ENCODE measurements around the gene DRC1. TPM values are rescaled to one million over a fixed set of nuclear protein-coding genes. Genes with fewer than 3 reads are reported as not detected.
"Not testable (repeated sequence)": the region's sequence is repeated elsewhere in the genome, so short reads cannot be mapped to it uniquely, and the experiment has no call there.

Gene DRC1
- total RNA-seq, 1 donor from 2014 or later: not detected

- H3K4me3 Mint-ChIP-seq; intact Hi-C loops (cut with micrococcal nuclease); DNase-seq (ENCODE audit: low spot score); H3K9me3 Mint-ChIP-seq; H3K4me1 Mint-ChIP-seq (ENCODE audit: low read depth); H3K27ac Mint-ChIP-seq; H3K27me3 Mint-ChIP-seq (ENCODE audit: insufficient read depth): not testable (repeated sequence)
- H3K36me3 Mint-ChIP-seq (ENCODE audit: low read depth): peaks cover 39% of the 10 kb centered on the region
These were observed 30.8 kb upstream of the DRC1 start for GRCh38 chr2:26370909-26371308.

GRCh38 chr2:26376799-26377198, 24.9 kb upstream of the DRC1 start:
- Mint-ChIP-seq H3K9me3 (no peaks in the 10 kb centered on the region), H3K36me3 (ENCODE audit: low read depth) (peaks cover 51% of the 10 kb centered on the region), H3K27ac (peak overlapping the region; percentile 62), H3K27me3 (ENCODE audit: insufficient read depth) (no peaks in the 10 kb centered on the region), H3K4me3 (peak overlapping the region; percentile 30), H3K4me1 (ENCODE audit: low read depth) (peaks cover 30% of the 10 kb centered on the region)
- intact Hi-C loops (cut with micrococcal nuclease): no loop called here
- DNase-seq (ENCODE audit: low spot score): no peak

GRCh38 chr2:26380281-26380680, 21.4 kb upstream of the DRC1 start:
- Mint-ChIP-seq H3K4me3 (no peak overlapping the region), H3K27me3 (ENCODE audit: insufficient read depth) (no peaks in the 10 kb centered on the region), H3K27ac (no peak overlapping the region), H3K9me3 (no peaks in the 10 kb centered on the region), H3K4me1 (ENCODE audit: low read depth) (peaks cover 37% of the 10 kb centered on the region), H3K36me3 (ENCODE audit: low read depth) (peaks cover 44% of the 10 kb centered on the region)
- DNase-seq (ENCODE audit: low spot score): no peak
- intact Hi-C loops (cut with micrococcal nuclease): no loop called here

DNA sequence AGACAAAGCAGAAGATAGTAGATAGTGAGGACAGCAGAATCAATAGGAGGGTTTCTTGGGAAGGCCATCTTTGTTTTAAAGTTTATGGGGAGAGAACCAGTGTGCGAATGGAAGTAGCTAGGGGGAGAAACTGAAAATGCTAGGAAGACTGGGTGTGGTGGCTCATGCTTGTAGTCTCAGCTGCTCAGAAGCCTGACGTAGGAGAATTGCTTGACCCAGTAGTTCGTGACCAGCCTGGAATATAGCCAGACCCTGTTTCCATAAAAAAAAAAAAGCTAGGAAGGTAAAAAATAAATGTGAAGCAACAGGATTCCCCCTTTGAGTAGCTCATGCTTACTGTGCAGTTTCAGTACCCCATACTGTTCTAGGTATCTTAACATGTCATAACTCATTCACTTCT, 19.2 kb upstream of the DRC1 start:
- Mint-ChIP-seq H3K27ac (no peak overlapping the region), H3K36me3 (ENCODE audit: low read depth) (peaks cover 47% of the 10 kb centered on the region), H3K4me1 (ENCODE audit: low read depth) (peaks cover 25% of the 10 kb centered on the region), H3K4me3 (no peak overlapping the region), H3K9me3 (no peaks in the 10 kb centered on the region), H3K27me3 (ENCODE audit: insufficient read depth) (no peaks in the 10 kb centered on the region)
- DNase-seq (ENCODE audit: low spot score): no peak
- intact Hi-C loops (cut with micrococcal nuclease): no loop called here

- Mint-ChIP-seq H3K36me3 (ENCODE audit: low read depth) (peaks cover 34% of the 10 kb centered on the region), H3K9me3 (no peaks in the 10 kb centered on the region), H3K4me3 (no peak overlapping the region), H3K27ac (no peak overlapping the region), H3K4me1 (ENCODE audit: low read depth) (peaks cover 13% of the 10 kb centered on the region), H3K27me3 (ENCODE audit: insufficient read depth) (no peaks in the 10 kb centered on the region)
- no peak for DNase-seq (ENCODE audit: low spot score)
- intact Hi-C loops (cut with micrococcal nuclease): no loop called here
These were observed 17.5 kb upstream of the DRC1 start for GRCh38 chr2:26384183-26384582.

GRCh38 chr2:26384597-26384996, 17.1 kb upstream of the DRC1 start:
- Mint-ChIP-seq H3K4me3 (no peak overlapping the region), H3K27me3 (ENCODE audit: insufficient read depth) (no peaks in the 10 kb centered on the region), H3K36me3 (ENCODE audit: low read depth) (peaks cover 36% of the 10 kb centered on the region), H3K27ac (no peak overlapping the region), H3K9me3 (no peaks in the 10 kb centered on the region), H3K4me1 (ENCODE audit: low read depth) (peaks cover 13% of the 10 kb centered on the region)
- intact Hi-C loops (cut with micrococcal nuclease): no loop called here
- DNase-seq (ENCODE audit: low spot score): no peak

GRCh38 chr2:26387189-26387588, 14.5 kb upstream of the DRC1 start:
- DNase-seq (ENCODE audit: low spot score): no peak
- Mint-ChIP-seq H3K36me3 (ENCODE audit: low read depth) (peaks cover 35% of the 10 kb centered on the region), H3K4me3 (no peak overlapping the region), H3K27ac (no peak overlapping the region), H3K27me3 (ENCODE audit: insufficient read depth) (no peaks in the 10 kb centered on the region), H3K9me3 (no peaks in the 10 kb centered on the region), H3K4me1 (ENCODE audit: low read depth) (peaks cover 17% of the 10 kb centered on the region)
- intact Hi-C loops (cut with micrococcal nuclease): no loop called here

DNA sequence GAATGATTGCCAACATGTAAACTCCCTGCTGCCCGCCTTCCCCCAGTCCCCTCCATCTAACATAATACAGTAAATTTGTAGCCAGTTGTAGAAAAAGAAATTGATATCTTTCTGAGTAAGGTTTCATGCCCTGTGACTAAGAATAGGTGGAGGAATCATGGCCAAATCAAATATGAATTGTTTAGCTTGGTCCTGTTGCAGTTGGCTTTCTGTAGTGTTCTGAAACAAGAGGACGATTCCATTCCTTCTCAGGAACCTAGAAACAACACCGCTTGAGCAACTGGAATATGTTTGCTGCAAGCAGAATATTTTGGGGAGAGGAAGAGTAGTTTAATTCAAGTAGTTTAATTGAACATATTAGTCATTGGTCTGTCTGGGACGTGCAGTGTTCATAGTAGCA, 7.0 kb upstream of the DRC1 start:
- DNase-seq (ENCODE audit: low spot score): no peak
- Mint-ChIP-seq H3K4me1 (ENCODE audit: low read depth) (peaks cover 33% of the 10 kb centered on the region), H3K9me3 (no peaks in the 10 kb centered on the region), H3K4me3 (no peak overlapping the region), H3K27ac (no peak overlapping the region), H3K27me3 (ENCODE audit: insufficient read depth) (no peaks in the 10 kb centered on the region), H3K36me3 (ENCODE audit: low read depth) (peaks cover 22% of the 10 kb centered on the region)
- intact Hi-C loops (cut with micrococcal nuclease): no loop called here

DNA sequence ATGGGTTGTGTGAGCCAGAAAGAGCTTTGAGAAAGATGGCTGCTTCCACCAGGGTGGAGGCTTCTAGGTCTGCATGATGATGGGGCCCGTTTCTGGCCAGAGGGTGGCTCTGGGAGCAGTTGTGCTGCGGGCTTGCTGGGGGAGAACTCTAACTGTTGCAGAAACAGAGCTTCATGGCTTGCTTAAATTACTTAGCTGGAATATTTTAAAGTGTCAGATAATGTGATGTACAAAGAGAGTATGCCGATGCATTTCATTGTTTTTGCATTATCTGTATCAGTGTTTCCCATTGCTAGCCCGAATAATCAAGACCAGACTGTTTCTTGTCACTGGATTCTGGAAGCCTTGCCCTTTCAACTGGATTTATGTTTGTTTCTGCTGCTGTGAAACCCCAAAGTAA, 6.3 kb upstream of the DRC1 start:
- intact Hi-C loops (cut with micrococcal nuclease): no loop called here
- Mint-ChIP-seq H3K27me3 (ENCODE audit: insufficient read depth) (no peaks in the 10 kb centered on the region), H3K4me1 (ENCODE audit: low read depth) (peaks cover 40% of the 10 kb centered on the region), H3K9me3 (no peaks in the 10 kb centered on the region), H3K4me3 (no peak overlapping the region), H3K36me3 (ENCODE audit: low read depth) (peaks cover 18% of the 10 kb centered on the region), H3K27ac (no peak overlapping the region)
- DNase-seq (ENCODE audit: low spot score): no peak

GRCh38 chr2:26396734-26397298, 4.9 kb upstream of the DRC1 start:
- Mint-ChIP-seq H3K4me3 (no peak overlapping the region), H3K27me3 (ENCODE audit: insufficient read depth) (no peaks in the 10 kb centered on the region), H3K9me3 (no peaks in the 10 kb centered on the region), H3K4me1 (ENCODE audit: low read depth) (peaks cover 30% of the 10 kb centered on the region), H3K36me3 (ENCODE audit: low read depth) (peaks cover 13% of the 10 kb centered on the region), H3K27ac (peak overlapping the region; percentile 73)
- DNase-seq (ENCODE audit: low spot score): peak; percentile 6
- intact Hi-C loops (cut with micrococcal nuclease): loop anchor here (2.0 kb wide), 1 partner anchor 50 kb away; the partner anchor contains the start of genes ADGRF3 and SELENOI

DNA sequence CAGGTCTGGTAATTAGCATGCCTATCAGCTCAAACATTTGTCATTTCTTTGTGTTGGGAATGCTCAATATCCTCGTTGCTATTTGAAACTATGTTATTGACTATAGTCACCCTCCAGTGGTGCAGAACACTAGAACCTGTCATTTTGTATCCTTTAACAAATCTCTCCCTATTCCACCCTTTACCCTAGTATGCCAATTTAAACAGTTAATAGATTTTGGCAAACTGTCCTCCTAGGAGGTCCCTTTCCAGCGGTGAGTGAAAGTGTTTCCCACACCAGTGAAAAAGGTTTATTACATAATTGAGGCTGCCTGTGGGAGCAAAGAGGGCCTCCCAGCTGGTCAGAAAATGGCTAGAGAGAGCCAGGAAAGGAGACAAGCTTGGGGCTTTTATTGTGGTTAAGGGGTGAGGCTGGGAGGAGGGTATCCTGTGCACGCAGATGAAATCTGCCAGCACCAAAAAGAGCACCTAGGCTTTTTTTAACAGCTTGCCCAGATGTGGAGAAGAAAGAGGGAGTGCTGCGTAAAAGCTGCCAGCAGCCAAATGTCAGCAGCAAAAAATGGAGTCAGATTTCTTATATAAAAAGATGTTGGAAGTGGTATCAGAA, 1.8 kb upstream of the DRC1 start:
- H3K36me3 Mint-ChIP-seq (ENCODE audit: low read depth): peaks cover 5% of the 10 kb centered on the region
- no peak overlapping the region for H3K27ac Mint-ChIP-seq
- H3K9me3 Mint-ChIP-seq: no peaks in the 10 kb centered on the region

GRCh38 chr2:26400723-26401122, 997 bp upstream of the DRC1 start:
- Mint-ChIP-seq H3K27ac (no peak overlapping the region), H3K36me3 (ENCODE audit: low read depth) (peaks cover 2% of the 10 kb centered on the region), H3K4me3 (no peak overlapping the region), H3K9me3 (no peaks in the 10 kb centered on the region), H3K4me1 (ENCODE audit: low read depth) (peaks cover 22% of the 10 kb centered on the region), H3K27me3 (ENCODE audit: insufficient read depth) (no peaks in the 10 kb centered on the region)
- no peak for DNase-seq (ENCODE audit: low spot score)
- intact Hi-C loops (cut with micrococcal nuclease): loop anchor here (5.0 kb wide), 1 partner anchor 153 kb away; no protein-coding TSS in a partner anchor

More for the DNA sequence above, 1.8 kb upstream of the DRC1 start:
- no peaks in the 10 kb centered on the region for H3K27me3 Mint-ChIP-seq (ENCODE audit: insufficient read depth)
- intact Hi-C loops (cut with micrococcal nuclease): loop anchor here (5.0 kb wide), 1 partner anchor 153 kb away; no protein-coding TSS in a partner anchor
- no peak for DNase-seq (ENCODE audit: low spot score)
- H3K4me3 Mint-ChIP-seq: no peak overlapping the region
- H3K4me1 Mint-ChIP-seq (ENCODE audit: low read depth): peaks cover 26% of the 10 kb centered on the region

- DNase-seq (ENCODE audit: low spot score): no peak
- peaks cover 11% of the 10 kb centered on the region for H3K4me1 Mint-ChIP-seq (ENCODE audit: low read depth)
- H3K36me3 Mint-ChIP-seq (ENCODE audit: low read depth): no peaks in the 10 kb centered on the region
- intact Hi-C loops (cut with micrococcal nuclease): no loop called here
- no peaks in the 10 kb centered on the region for H3K9me3 Mint-ChIP-seq
- no peak overlapping the region for H3K4me3 Mint-ChIP-seq
- H3K27ac Mint-ChIP-seq: no peak overlapping the region
- peaks cover 13% of the 10 kb centered on the region for H3K27me3 Mint-ChIP-seq (ENCODE audit: insufficient read depth)
These were observed 5.8 kb downstream of the DRC1 start for GRCh38 chr2:26407526-26407925.
